Measurements from ENCODE around the gene EPOP.

DNA sequence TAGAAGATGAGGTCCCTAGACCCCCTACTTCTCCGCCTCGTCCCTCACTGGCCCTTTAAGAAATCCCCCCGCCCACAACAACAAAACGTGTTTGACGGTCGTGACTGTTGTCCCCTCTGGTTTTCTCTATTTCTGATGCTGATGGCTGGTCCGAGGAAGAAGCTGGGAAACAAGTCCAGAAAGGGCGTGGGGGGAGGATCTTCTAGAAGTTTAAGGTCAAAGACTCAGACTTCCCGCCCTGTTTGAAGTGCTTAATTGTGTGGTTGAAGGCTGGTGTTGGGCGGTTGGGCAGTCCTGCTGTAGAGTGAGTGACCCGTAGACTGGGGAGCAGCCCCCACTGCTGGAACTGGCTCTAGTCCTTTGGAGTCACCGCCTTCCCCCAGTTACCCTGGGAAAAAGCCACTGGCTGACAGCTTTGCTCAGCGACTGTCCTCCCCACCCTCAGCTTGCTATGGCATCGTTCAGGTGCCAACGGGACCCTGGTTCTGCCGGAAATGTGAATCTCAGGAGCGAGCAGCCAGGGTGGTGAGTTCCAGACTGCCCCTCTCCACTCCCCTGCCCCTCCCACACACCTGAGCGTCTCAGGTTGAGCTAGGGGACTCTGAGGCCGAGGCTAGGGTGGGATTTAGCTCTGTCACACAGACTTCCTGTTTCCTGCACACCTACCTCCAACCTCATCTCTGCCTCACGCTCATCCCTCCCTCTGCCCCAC, 31.9 kb upstream of the EPOP start:
- TF ChIP-seq, protein P1, sequence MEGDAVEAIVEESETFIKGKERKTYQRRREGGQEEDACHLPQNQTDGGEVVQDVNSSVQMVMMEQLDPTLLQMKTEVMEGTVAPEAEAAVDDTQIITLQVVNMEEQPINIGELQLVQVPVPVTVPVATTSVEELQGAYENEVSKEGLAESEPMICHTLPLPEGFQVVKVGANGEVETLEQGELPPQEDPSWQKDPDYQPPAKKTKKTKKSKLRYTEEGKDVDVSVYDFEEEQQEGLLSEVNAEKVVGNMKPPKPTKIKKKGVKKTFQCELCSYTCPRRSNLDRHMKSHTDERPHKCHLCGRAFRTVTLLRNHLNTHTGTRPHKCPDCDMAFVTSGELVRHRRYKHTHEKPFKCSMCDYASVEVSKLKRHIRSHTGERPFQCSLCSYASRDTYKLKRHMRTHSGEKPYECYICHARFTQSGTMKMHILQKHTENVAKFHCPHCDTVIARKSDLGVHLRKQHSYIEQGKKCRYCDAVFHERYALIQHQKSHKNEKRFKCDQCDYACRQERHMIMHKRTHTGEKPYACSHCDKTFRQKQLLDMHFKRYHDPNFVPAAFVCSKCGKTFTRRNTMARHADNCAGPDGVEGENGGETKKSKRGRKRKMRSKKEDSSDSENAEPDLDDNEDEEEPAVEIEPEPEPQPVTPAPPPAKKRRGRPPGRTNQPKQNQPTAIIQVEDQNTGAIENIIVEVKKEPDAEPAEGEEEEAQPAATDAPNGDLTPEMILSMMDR (IDR thresholded peaks at IDR 0.05 in 4 of 5, conservative IDR thresholded peaks at IDR 0.05 in 1 of 5), result no peak
- no peak for TF ChIP-seq POLR2A (IDR thresholded peaks at IDR 0.05)

Data from gastrocnemius medialis (tissue), 4 donors.